BJ (cell line): ENCODE results near the gene CCDC18. TPM values are rescaled to one million over a fixed set of nuclear protein-coding genes. Genes with fewer than 3 reads are reported as not detected.
"Not testable (repeated sequence)": the region's sequence is repeated elsewhere in the genome, so short reads cannot be mapped to it uniquely, and the experiment has no call there.

ENCODE experiments used
- CTCF ChIA-PET: fragments of 350-600 bp; formaldehyde crosslinking; extraction: SDS; loops from one replicate; lab custom pipeline; 2021; ENCODE audit warnings: antibody characterized with exemption, inconsistent platforms; lab: Yijun Ruan, JAX
- POLR2A ChIA-PET: fragments of 300-600 bp; sonication (Branson Sonifier 250); formaldehyde crosslinking; extraction: SDS; loops from one replicate; lab custom pipeline; 2021; ENCODE audit warnings: antibody characterized with exemption; lab: Charles Lee
- DNase-seq: peaks from one replicate; pipeline ENCODE4 v3.0.0-alpha.2; 2011; ENCODE audit warnings: low read depth
- H3K27me3 ChIP-seq: 2 replicates; pipeline ENCODE4 v1.6.0; 2011; ENCODE audit warnings: low read length; ENCODE audit not compliant: control insufficient read depth, insufficient read depth
- H3K36me3 ChIP-seq: 2 replicates; pipeline ENCODE4 v1.5.1; 2011; ENCODE audit warnings: low read length; ENCODE audit not compliant: control insufficient read depth, insufficient read depth
- H3K4me3 ChIP-seq: 2 replicates; pipeline ENCODE4 v1.5.1; 2011; ENCODE audit warnings: low read depth, mild to moderate bottlenecking, control low read depth, low read length
- polyA plus RNA-seq: library from polyadenylated mRNA; depleted of rRNA; stranded (reverse); fragments of >200 nt; gene quantifications from 2 replicates; pipeline ENCODE4 v1.2.3, GENCODE V29; 2011
- TF ChIP-seq, protein P1 (sequence below): IDR thresholded peaks from 2 replicates; pipeline ENCODE4 v1.5.1; 2011; ENCODE audit warnings: low read depth, mild to moderate bottlenecking, control low read depth, inconsistent platforms, low read length, moderate library complexity; ENCODE audit not compliant: insufficient read depth

CCDC18 gene
- polyA plus RNA-seq, 1 experiment: 2.6 TPM

DNA sequence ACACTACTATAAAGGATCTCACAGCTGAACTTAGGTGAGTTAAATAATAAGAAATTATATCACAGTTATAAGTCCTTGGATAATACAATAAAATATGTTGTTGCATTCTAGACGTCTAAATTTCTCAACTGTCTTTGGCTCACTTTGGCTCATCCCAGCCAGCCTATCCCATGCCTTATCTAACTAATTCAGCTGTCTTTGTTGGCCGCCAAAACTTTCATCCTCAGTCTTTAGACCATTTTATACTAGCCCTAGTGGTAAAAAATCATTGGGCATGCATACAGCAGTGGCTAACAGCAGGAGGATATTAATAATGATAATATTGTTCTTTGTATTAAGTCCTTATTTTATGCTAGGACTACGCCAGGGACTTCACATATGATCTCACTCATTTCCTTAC is 59.3 kb downstream of the CCDC18 start:
- no peak overlapping the region for H3K4me3 ChIP-seq
- ChIA-PET CTCF (interaction anchor here (0.6 kb wide), 1 partner anchor 22 kb away, joined by 3 read pairs; no protein-coding TSS in a partner anchor), POLR2A (no interaction called here)
- TF ChIP-seq, protein P1, sequence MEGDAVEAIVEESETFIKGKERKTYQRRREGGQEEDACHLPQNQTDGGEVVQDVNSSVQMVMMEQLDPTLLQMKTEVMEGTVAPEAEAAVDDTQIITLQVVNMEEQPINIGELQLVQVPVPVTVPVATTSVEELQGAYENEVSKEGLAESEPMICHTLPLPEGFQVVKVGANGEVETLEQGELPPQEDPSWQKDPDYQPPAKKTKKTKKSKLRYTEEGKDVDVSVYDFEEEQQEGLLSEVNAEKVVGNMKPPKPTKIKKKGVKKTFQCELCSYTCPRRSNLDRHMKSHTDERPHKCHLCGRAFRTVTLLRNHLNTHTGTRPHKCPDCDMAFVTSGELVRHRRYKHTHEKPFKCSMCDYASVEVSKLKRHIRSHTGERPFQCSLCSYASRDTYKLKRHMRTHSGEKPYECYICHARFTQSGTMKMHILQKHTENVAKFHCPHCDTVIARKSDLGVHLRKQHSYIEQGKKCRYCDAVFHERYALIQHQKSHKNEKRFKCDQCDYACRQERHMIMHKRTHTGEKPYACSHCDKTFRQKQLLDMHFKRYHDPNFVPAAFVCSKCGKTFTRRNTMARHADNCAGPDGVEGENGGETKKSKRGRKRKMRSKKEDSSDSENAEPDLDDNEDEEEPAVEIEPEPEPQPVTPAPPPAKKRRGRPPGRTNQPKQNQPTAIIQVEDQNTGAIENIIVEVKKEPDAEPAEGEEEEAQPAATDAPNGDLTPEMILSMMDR: no peak
- 0 out of 2 replicates have a peak, but pooled peaks cover 1% of the 10 kb centered on the region for H3K36me3 ChIP-seq
- no peaks in the 10 kb centered on the region for H3K27me3 ChIP-seq
- DNase-seq: no peak

DNA sequence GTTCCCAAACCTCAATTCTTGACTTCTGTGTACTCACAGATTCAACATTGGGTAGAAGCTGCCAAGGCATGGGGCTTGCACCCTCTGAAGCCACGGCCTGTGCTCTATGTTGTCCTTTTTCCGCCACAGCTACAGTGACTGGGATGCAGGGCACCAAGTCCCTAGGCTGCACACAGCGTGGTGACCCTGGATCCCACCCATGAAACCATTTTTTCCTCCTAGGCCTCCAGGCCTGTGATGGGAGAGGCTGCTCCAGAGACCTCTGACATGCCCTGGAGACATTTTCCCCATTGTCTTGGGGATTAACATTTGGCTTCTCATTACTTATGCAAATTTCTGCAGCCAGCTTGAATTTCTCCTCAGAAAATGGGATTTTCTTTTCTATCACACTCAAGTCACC is 62.7 kb downstream of the CCDC18 start:
- H3K4me3 ChIP-seq, DNase-seq, POLR2A ChIA-PET, H3K27me3 ChIP-seq, H3K36me3 ChIP-seq, CTCF ChIA-PET: not testable (repeated sequence)

DNA sequence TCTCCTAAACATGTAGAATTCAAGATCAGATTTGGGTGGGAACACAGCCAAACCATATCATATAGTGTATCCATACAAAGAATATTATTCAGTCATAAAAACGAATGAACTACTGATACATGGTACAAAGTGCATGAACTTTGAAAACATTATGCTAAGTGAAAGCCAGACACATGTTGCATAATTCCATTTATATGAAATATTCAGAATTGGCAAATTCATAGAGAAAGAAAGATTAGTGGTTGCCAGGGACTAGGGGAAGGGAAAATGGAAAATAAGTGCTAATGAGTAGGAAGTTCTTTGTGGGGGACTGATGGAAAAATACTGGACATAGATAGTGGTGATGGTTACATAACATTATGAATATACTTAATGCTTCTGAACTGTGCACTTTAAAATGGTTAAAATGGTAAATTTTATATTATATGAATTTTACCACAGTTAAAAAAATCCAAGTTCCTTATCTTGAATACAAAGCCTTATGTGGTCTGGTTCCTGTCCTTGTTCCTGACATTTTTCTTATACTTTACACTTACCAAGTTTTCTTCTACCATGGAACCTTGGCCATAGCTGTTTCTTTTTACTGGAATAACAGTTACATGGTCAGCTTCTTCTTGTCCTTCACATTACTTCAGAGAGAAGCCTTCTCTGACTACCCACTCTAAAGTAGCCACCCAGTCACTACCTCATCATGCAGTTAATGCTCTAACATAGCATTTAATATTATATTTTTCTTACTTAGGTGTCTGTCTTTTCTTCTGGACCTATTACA is 64.0 kb downstream of the CCDC18 start:
- DNase-seq: no peak
- Histone ChIP-seq H3K27me3 (no peaks in the 10 kb centered on the region), H3K4me3 (no peak overlapping the region), H3K36me3 (peaks cover 1% of the 10 kb centered on the region; the same call in 1 of the 2 replicates)
- TF ChIP-seq, protein P1: no peak
- ChIA-PET POLR2A (interaction anchor here (0.6 kb wide), 1 partner anchor 136 kb away, joined by 3 read pairs; no protein-coding TSS in a partner anchor), CTCF (no interaction called here)

DNA sequence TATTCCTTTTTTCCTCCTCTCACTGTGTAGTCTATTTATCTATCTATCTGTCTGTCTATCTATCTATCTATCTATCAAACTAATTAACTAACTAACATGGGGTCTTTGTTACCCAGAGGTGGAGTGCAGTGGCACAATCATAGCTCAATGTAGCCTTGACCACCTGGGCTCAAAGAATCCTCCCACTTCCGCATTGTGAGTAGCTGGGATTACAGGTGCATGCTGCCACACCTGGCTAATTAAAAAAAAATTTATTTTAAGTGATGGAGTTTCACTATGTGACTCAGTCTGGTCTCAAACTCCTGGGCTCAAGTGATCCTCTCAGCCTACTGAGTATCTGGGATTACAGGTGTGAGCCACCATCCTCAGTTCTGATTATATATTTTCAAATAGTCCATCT is 71.4 kb downstream of the CCDC18 start:
- TF ChIP-seq, protein P1: no peak
- CTCF ChIA-PET: interaction anchor here (1.1 kb wide), 1 partner anchor 16 kb away, joined by 3 read pairs; no protein-coding TSS in a partner anchor

DNA sequence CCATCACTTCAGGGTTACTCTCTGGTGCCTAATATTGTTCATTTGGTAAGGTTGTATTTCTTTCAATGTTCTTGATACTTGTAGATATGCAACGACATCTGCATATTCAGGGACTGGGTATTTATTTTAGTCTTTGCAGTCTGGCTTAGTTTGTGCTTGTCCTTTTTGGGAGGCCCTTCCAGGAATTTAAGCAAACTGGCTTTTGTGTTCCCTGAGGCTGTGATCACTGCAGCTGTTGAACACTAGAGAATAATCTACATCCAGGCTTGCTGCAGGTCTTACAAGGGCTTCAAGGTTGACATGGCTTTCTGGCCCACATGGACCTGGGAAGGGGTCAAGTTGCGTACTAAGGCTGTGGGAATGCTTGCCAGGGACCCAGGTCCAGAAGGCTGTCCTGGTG is 72.1 kb downstream of the CCDC18 start:
- H3K36me3 ChIP-seq: no peaks in the 10 kb centered on the region
- ChIA-PET POLR2A (no interaction called here), CTCF (no interaction called here)
- no peak for DNase-seq
- H3K27me3 ChIP-seq: no peaks in the 10 kb centered on the region
- TF ChIP-seq, protein P1: no peak
- no peak overlapping the region for H3K4me3 ChIP-seq

More for the DNA sequence above, 71.4 kb downstream of the CCDC18 start:
- Histone ChIP-seq H3K4me3 (no peak overlapping the region), H3K27me3 (no peaks in the 10 kb centered on the region), H3K36me3 (no peaks in the 10 kb centered on the region; the same call in 1 of the 2 replicates)
- POLR2A ChIA-PET: no interaction called here
- DNase-seq: no peak
